SU-DHL-6 (cell line): ENCODE results near the gene DOC2B.

Experiments used
- CTCF ChIP-seq: fragments of 200-600 bp; sonication (generic); IDR thresholded peaks from one replicate; pipeline ENCODE4 v1.5.1; 2017; ENCODE audit warnings: antibody characterized with exemption, mild to moderate bottlenecking, low read length, moderate library complexity; ENCODE audit not compliant: insufficient read depth, poor library complexity, severe bottlenecking
- EZH2phosphoT487 ChIP-seq: fragments of 200-600 bp; sonication (generic), shearing (Covaris generic); conservative IDR thresholded peaks from 2 replicates; pipeline ENCODE4 v1.6.1; 2018; ENCODE audit warnings: mild to moderate bottlenecking, antibody characterized with exemption, low read length, moderate library complexity, mixed read lengths

- TF ChIP-seq CTCF (no peak), EZH2phosphoT487 (no peak)
These were observed 15.9 kb upstream of the DOC2B start for GRCh38 chr17:197352-197751.
